Astrocyte of the hippocampus (primary cell): ENCODE measurements around the gene AFF1.
"Not testable (repeated sequence)": the region's sequence is repeated elsewhere in the genome, so short reads cannot be mapped to it uniquely, and the experiment has no call there.

Source experiments
- DNase-seq: peaks from one replicate; pipeline ENCODE4 v3.0.0; 2011; ENCODE audit warnings: low read depth, low spot score

Gene AFF1

GRCh38 chr4:87057835-87058355 is 123.1 kb downstream of the AFF1 start:
- peak; percentile 66 for DNase-seq

GRCh38 chr4:87058356-87059073 is 123.7 kb downstream of the AFF1 start:
- peak; percentile 37 for DNase-seq

- peak; percentile 91 for DNase-seq
Measured at GRCh38 chr4:87060957-87061356, 126.1 kb downstream of the AFF1 start.

GRCh38 chr4:87065021-87065420 is 130.2 kb downstream of the AFF1 start:
- no peak for DNase-seq

- DNase-seq, result peak; percentile 31
Measured at GRCh38 chr4:87066403-87067123, 131.8 kb downstream of the AFF1 start.

- no peak for DNase-seq
Measured at GRCh38 chr4:87067124-87067885, 132.5 kb downstream of the AFF1 start.

GRCh38 chr4:87068583-87069021 is 133.8 kb downstream of the AFF1 start:
- DNase-seq, result no peak

- DNase-seq, result no peak
Measured at GRCh38 chr4:87069037-87069742, 134.4 kb downstream of the AFF1 start.

- no peak for DNase-seq
Measured at GRCh38 chr4:87071401-87071800, 136.6 kb downstream of the AFF1 start.

- DNase-seq, result not testable (repeated sequence)
Measured at GRCh38 chr4:87072545-87072944, 137.7 kb downstream of the AFF1 start.

- no peak for DNase-seq
Measured at GRCh38 chr4:87073199-87074120, 138.6 kb downstream of the AFF1 start.

GRCh38 chr4:87074121-87074488 is 139.3 kb downstream of the AFF1 start:
- DNase-seq, result peak; percentile 13

GRCh38 chr4:87075876-87076275 is 141.1 kb downstream of the AFF1 start:
- no peak for DNase-seq

GRCh38 chr4:87076690-87077358 is 142.0 kb downstream of the AFF1 start:
- no peak for DNase-seq

- DNase-seq, result no peak
Measured at GRCh38 chr4:87077914-87078585, 143.2 kb downstream of the AFF1 start.

GRCh38 chr4:87078987-87079486 is 144.2 kb downstream of the AFF1 start:
- peak; percentile 26 for DNase-seq

- DNase-seq, result no peak
Measured at GRCh38 chr4:87079967-87080366, 145.2 kb downstream of the AFF1 start.

GRCh38 chr4:87080462-87080861 is 145.7 kb downstream of the AFF1 start:
- no peak for DNase-seq

GRCh38 chr4:87081826-87082225 is 147.0 kb downstream of the AFF1 start:
- DNase-seq, result peak; percentile 56
